OCI-LY1 (cell line): ENCODE data around the gene SLC8A1.

Experiments used
- CTCF ChIP-seq: fragments of 200-600 bp; sonication (generic), shearing (Covaris generic); IDR thresholded peaks from 2 replicates; pipeline ENCODE4 v1.5.1; 2017; ENCODE audit warnings: mild to moderate bottlenecking, antibody characterized with exemption, low read length, moderate library complexity, mixed read lengths
- EZH2 ChIP-seq: fragments of 200-600 bp; sonication (generic), shearing (Covaris generic); IDR thresholded peaks from 2 replicates; pipeline ENCODE4 v1.8.0; 2017; ENCODE audit warnings: borderline replicate concordance, mixed run types, mild to moderate bottlenecking, antibody characterized with exemption, low read length, moderate library complexity, mixed read lengths

GRCh38 chr2:40150266-40150665, 301.6 kb downstream of the SLC8A1 start:
- TF ChIP-seq EZH2 (no peak), CTCF (no peak)
